ENCODE measurements around the gene MAK.
A peak's percentile ranks its signal among the peaks of the same experiment; 100 is the strongest.

GRCh38 chr6:10809098-10809497, 29.2 kb downstream of the MAK start:
- TF ChIP-seq CTCF (IDR thresholded peaks at IDR 0.05) (no peak), FOXJ3 (CRISPR knock-in tag; IDR thresholded peaks at IDR 0.05; ENCODE audit: borderline replicate concordance) (no peak), ATF6 (CRISPR knock-in tag; IDR thresholded peaks at IDR 0.05) (no peak), ZNF138 (CRISPR knock-in tag; conservative IDR thresholded peaks at IDR 0.05) (no peak), ESRRA (CRISPR knock-in tag; IDR thresholded peaks at IDR 0.05; ENCODE audit: borderline replicate concordance) (no peak), MAX (CRISPR knock-in tag; IDR thresholded peaks at IDR 0.05) (no peak), NR1H2 (CRISPR knock-in tag; IDR thresholded peaks at IDR 0.05) (no peak), ZNF121 (CRISPR knock-in tag; IDR thresholded peaks at IDR 0.05) (0 out of 2 replicates have a peak, but pooled peaks have one; percentile 35), USF1 (CRISPR knock-in tag; IDR thresholded peaks at IDR 0.05) (no peak), NFE2L1 (CRISPR knock-in tag; IDR thresholded peaks at IDR 0.05) (no peak), TEAD1 (CRISPR knock-in tag; IDR thresholded peaks at IDR 0.05) (no peak)

Measured in WTC11 (cell line).